Loucy (cell line): Measurements from ENCODE around the gene LILRB5.
"Not testable (repeated sequence)": the region's sequence is repeated elsewhere in the genome, so short reads cannot be mapped to it uniquely, and the experiment has no call there.

ENCODE experiments used
- H2AFZ ChIP-seq: fragments of 200-600 bp; sonication (generic); 2 replicates; pipeline ENCODE4 v1.6.0; 2016; ENCODE audit warnings: antibody characterized with exemption, mild to moderate bottlenecking, low read length, moderate library complexity
- H3F3A ChIP-seq: fragments of 200-600 bp; 2 replicates; pipeline ENCODE4 v1.6.0; 2016; ENCODE audit warnings: antibody characterized with exemption, low read depth, mild to moderate bottlenecking
- H3K27me3 ChIP-seq: fragments of 200-600 bp; sonication (generic); 2 replicates; pipeline ENCODE4 v1.6.1; 2014; ENCODE audit warnings: low read length, mild to moderate bottlenecking; ENCODE audit not compliant: insufficient read depth, poor library complexity, severe bottlenecking
- H3K36me3 ChIP-seq: fragments of 200-600 bp; sonication (generic); 2 replicates; pipeline ENCODE4 v1.6.1; 2016; ENCODE audit warnings: low read length; ENCODE audit not compliant: insufficient read depth
- H3K4me1 ChIP-seq: fragments of 200-600 bp; sonication (generic); 2 replicates; pipeline ENCODE4 v1.5.1; 2014; ENCODE audit warnings: low read length, mild to moderate bottlenecking; ENCODE audit not compliant: insufficient read depth, poor library complexity, severe bottlenecking
- H3K4me2 ChIP-seq: fragments of 200-600 bp; sonication (generic); 2 replicates; pipeline ENCODE4 v1.6.0; 2014; ENCODE audit warnings: antibody characterized with exemption, low read length, low read depth, mild to moderate bottlenecking; ENCODE audit not compliant: poor library complexity, severe bottlenecking
- H3K4me3 ChIP-seq: fragments of 200-600 bp; sonication (generic); 2 replicates; pipeline ENCODE4 v1.5.1; 2014; ENCODE audit warnings: low read length, mild to moderate bottlenecking, mixed read lengths; ENCODE audit not compliant: poor library complexity, severe bottlenecking
- H3K79me2 ChIP-seq: fragments of 200-600 bp; sonication (generic); 2 replicates; pipeline ENCODE4 v1.6.1; 2014; ENCODE audit warnings: low read length; ENCODE audit not compliant: insufficient read depth
- H3K9ac ChIP-seq: fragments of 200-600 bp; sonication (generic); 2 replicates; pipeline ENCODE4 v1.6.0; 2014; ENCODE audit warnings: mild to moderate bottlenecking, low read depth, low read length, moderate library complexity; ENCODE audit not compliant: poor library complexity, severe bottlenecking
- H3K9me2 ChIP-seq: fragments of 200-600 bp; sonication (generic); replicated peaks from 2 replicates; pipeline ENCODE4 v1.6.1; 2016; ENCODE audit warnings: low read depth, low read length, mixed read lengths
- H3K9me3 ChIP-seq: fragments of 200-600 bp; sonication (generic); 2 replicates; pipeline ENCODE4 v1.6.1; 2014; ENCODE audit warnings: mild to moderate bottlenecking, antibody characterized with exemption, low read length, low read depth; ENCODE audit not compliant: insufficient read depth
- H4K20me1 ChIP-seq: fragments of 200-600 bp; sonication (generic); 2 replicates; pipeline ENCODE4 v1.6.0; 2014; ENCODE audit warnings: antibody characterized with exemption, low read length, mild to moderate bottlenecking; ENCODE audit not compliant: insufficient read depth, poor library complexity, severe bottlenecking
- CTCF ChIP-seq: fragments of 200-600 bp; sonication (generic); conservative IDR thresholded peaks from 2 replicates; pipeline ENCODE4 v1.5.1; 2014; ENCODE audit warnings: mild to moderate bottlenecking, antibody characterized with exemption, low read length
- EZH2phosphoT487 ChIP-seq: fragments of 200-600 bp; IDR thresholded peaks from 2 replicates; pipeline ENCODE4 v1.6.1; 2018; ENCODE audit warnings: antibody characterized with exemption, mild to moderate bottlenecking, moderate library complexity, borderline replicate concordance

Gene LILRB5

GRCh38 chr19:54297759-54298305 is 40.8 kb upstream of the LILRB5 start:
- H3K4me3 ChIP-seq = no peak overlapping the region
- no peaks in the 10 kb centered on the region for H3K79me2 ChIP-seq
- H3K4me1 ChIP-seq = no peaks in the 10 kb centered on the region
- TF ChIP-seq EZH2phosphoT487 (no peak), CTCF (peak; percentile 61)
- no peak overlapping the region for H2AFZ ChIP-seq
- H3K9me3 ChIP-seq = no peaks in the 10 kb centered on the region
- no peaks in the 10 kb centered on the region for H3F3A ChIP-seq
- H3K36me3 ChIP-seq = no peaks in the 10 kb centered on the region
- H3K9ac ChIP-seq = no peak overlapping the region
- no peaks in the 10 kb centered on the region for H3K27me3 ChIP-seq
- H3K4me2 ChIP-seq = no peak overlapping the region
- no peaks in the 10 kb centered on the region for H4K20me1 ChIP-seq
- no peaks in the 10 kb centered on the region for H3K9me2 ChIP-seq

GRCh38 chr19:54294539-54294938 is 37.5 kb upstream of the LILRB5 start:
- no peaks in the 10 kb centered on the region for H3K9me2 ChIP-seq
- TF ChIP-seq EZH2phosphoT487 = no peak
- no peak for TF ChIP-seq CTCF
- H3K4me3 ChIP-seq = no peak overlapping the region
- no peaks in the 10 kb centered on the region for H3K9me3 ChIP-seq
- no peak overlapping the region for H2AFZ ChIP-seq
- H3K4me1 ChIP-seq = no peaks in the 10 kb centered on the region
- no peaks in the 10 kb centered on the region for H3F3A ChIP-seq
- no peaks in the 10 kb centered on the region for H3K27me3 ChIP-seq
- H3K36me3 ChIP-seq = no peaks in the 10 kb centered on the region
- no peaks in the 10 kb centered on the region for H4K20me1 ChIP-seq
- H3K4me2 ChIP-seq = no peak overlapping the region
- H3K9ac ChIP-seq = no peak overlapping the region
- no peaks in the 10 kb centered on the region for H3K79me2 ChIP-seq

GRCh38 chr19:54289160-54289559 is 32.1 kb upstream of the LILRB5 start:
- not testable (repeated sequence) for H3K36me3 ChIP-seq, H4K20me1 ChIP-seq, H3K27me3 ChIP-seq, H3K9me3 ChIP-seq, H3F3A ChIP-seq, H2AFZ ChIP-seq, H3K9ac ChIP-seq, H3K9me2 ChIP-seq, H3K4me2 ChIP-seq, H3K4me3 ChIP-seq, H3K79me2 ChIP-seq
- peaks cover 25% of the 10 kb centered on the region for H3K4me1 ChIP-seq

- H3K79me2 ChIP-seq = no peaks in the 10 kb centered on the region
- TF ChIP-seq EZH2phosphoT487 = no peak
- H3K4me2 ChIP-seq = no peak overlapping the region
- H3K4me3 ChIP-seq = no peak overlapping the region
- no peak overlapping the region for H2AFZ ChIP-seq
- H3F3A ChIP-seq = no peaks in the 10 kb centered on the region
- no peaks in the 10 kb centered on the region for H3K36me3 ChIP-seq
- H3K27me3 ChIP-seq = no peaks in the 10 kb centered on the region
- no peak overlapping the region for H3K9ac ChIP-seq
- H3K9me3 ChIP-seq = no peaks in the 10 kb centered on the region
- H4K20me1 ChIP-seq = no peaks in the 10 kb centered on the region
- no peaks in the 10 kb centered on the region for H3K9me2 ChIP-seq
- peaks cover 42% of the 10 kb centered on the region for H3K4me1 ChIP-seq
Measured at GRCh38 chr19:54287456-54287855, 30.4 kb upstream of the LILRB5 start.

- H3K4me1 ChIP-seq = peaks cover 48% of the 10 kb centered on the region
- H3K36me3 ChIP-seq, H3K27me3 ChIP-seq, H3K79me2 ChIP-seq, H3K4me3 ChIP-seq, H3K9me2 ChIP-seq, H3K4me2 ChIP-seq, H3K9me3 ChIP-seq, H4K20me1 ChIP-seq, H3F3A ChIP-seq, H2AFZ ChIP-seq: not testable (repeated sequence)
- peak overlapping the region; percentile 39 for H3K9ac ChIP-seq
Measured at GRCh38 chr19:54286283-54286682, 29.2 kb upstream of the LILRB5 start.

GRCh38 chr19:54285427-54286056 is 28.5 kb upstream of the LILRB5 start:
- not testable (repeated sequence) for H3K79me2 ChIP-seq, H3K36me3 ChIP-seq, H3K9me2 ChIP-seq, H3F3A ChIP-seq, H4K20me1 ChIP-seq, H3K27me3 ChIP-seq, H3K9me3 ChIP-seq
- Histone ChIP-seq H3K4me3 (peak overlapping the region; percentile 9), H3K9ac (peak overlapping the region; percentile 41), H3K4me1 (peaks cover 48% of the 10 kb centered on the region), H2AFZ (0 out of 2 replicates have a peak overlapping the region, but pooled peaks have one; percentile 33), H3K4me2 (peak overlapping the region; percentile 50)
